AG20443 (cell line): ENCODE measurements around the gene ZNF841.
"Not testable (repeated sequence)": the region's sequence is repeated elsewhere in the genome, so short reads cannot be mapped to it uniquely, and the experiment has no call there.

ENCODE experiments used
- DNase-seq: peaks from one replicate; pipeline ENCODE4 v3.0.0; 2012; ENCODE audit warnings: low spot score, mixed read lengths

ZNF841 gene

GRCh38 chr19:52066258-52066863 is 29.2 kb downstream of the ZNF841 start:
- DNase-seq, result no peak

GRCh38 chr19:52065399-52065798 is 30.2 kb downstream of the ZNF841 start:
- no peak for DNase-seq

GRCh38 chr19:52056480-52056879 is 39.1 kb downstream of the ZNF841 start:
- DNase-seq, result not testable (repeated sequence)

DNA sequence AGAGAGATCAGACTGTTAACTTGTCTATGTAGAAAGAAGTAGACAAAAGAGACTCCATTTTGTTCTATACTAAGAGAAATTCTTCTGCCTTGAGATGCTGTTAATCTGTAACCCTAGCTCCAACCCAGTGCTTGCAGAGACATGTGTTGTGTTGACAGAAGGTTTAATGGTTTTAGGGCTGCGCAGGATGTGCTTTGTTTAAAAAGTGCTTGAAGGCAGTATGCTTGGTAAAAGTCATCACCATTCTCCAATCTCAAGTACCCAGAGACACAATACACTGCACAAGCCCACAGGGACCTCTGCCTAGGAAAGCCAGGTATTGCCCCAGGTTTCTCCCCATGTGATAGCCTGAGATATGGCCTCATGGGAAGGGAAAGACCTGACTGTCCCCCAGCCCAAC is 43.8 kb downstream of the ZNF841 start:
- not testable (repeated sequence) for DNase-seq

DNA sequence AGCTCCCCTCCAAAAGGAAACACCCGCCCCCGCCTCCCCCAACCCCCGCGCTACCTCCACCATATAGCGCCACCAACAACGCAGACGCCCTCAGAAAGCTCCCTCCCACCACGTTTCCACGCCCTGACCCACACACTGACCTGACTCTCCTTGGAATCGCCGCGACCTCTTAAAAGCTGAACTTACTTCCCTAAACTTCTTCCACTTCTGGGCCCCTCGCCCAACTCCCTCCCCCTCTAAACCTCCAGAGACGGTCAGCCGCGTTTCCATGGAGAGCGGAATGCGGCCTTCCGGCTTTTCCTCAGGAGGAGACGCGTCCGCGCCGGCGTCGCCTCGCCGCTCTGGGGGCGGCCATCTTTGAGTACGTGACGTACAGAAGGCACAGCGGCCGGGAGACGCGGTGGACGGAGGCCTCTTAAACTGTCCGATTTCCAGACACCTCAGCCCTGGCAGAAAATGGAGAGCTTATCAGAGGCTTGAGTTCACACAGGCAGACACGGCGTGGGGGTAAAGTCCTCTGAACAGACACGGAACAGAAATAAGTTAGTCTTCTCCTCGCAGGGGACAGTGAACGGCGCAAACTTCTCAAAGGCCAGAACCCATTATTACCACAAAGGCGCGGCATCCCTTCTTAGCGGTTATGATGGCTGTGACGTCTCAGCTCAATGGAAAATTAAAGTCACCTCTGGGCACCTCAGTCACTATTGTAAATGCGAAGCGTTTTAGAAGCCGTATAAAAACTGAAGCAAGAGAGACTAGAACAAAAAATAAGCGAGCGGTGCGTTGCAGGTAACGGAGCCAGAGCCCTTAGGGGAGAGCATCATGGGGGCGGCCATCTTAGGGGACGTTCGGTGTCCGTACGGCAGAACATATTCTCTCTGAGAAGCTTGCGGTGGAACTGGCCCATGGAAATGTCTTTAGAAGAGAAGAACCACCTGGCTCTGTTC is 46.7 kb downstream of the ZNF841 start, which contains the start of gene ZNF432:
Gene ZNF432 (minus strand): TSS at position 284 of the 947 bp plus-strand sequence. CDS start 1,970 bp downstream, outside the sequence.
- peak; percentile 96 for DNase-seq

- DNase-seq, result no peak
Measured at GRCh38 chr19:52039169-52039568, 56.4 kb downstream of the ZNF841 start.

DNA sequence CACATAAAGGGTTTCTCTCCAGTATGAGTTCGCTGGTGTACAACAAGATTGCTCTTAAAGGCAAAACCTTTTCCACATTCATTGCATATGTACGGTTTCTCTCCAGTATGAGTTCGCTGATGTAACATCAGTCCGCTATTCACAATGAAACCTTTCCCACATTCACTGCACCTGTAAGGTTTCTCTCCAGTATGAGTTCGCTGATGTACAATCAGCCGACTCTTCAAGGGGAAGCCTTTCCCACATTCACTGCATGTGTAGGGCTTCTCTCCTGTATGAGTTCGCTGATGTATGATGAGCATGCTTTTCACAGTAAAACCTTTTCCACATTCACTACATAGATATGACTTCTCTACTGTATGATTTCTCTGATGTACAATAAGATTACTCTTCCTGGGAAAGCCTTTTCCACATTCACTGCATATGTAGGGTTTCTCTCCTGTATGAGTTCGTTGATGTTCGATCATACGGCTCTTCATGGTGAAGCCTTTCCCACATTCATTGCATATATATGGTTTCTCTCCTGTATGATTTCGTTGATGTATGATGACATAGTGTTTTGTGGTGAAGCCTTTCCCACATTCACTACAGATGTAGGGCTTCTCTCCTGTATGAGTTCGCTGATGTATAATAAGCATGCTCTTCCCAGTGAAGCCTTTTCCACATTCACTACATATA is 61.4 kb downstream of the ZNF841 start:
- DNase-seq, result no peak

DNA sequence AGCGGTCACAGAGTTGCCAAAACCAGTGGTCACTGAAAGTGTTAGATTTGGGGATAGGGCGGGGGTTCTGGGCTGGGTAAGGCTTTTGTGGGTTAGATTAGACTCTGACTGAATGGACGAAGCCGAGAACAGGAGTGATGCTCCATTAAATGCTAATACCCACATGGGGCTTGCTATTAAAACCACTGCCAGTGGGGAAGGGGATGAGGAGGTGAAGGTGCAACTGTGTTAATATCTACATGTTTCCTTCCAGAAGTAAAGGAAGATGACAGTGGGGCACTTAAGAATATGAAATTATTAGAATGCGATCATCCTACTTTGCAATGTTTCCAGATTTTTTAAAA is 66.8 kb downstream of the ZNF841 start:
- no peak for DNase-seq

DNA sequence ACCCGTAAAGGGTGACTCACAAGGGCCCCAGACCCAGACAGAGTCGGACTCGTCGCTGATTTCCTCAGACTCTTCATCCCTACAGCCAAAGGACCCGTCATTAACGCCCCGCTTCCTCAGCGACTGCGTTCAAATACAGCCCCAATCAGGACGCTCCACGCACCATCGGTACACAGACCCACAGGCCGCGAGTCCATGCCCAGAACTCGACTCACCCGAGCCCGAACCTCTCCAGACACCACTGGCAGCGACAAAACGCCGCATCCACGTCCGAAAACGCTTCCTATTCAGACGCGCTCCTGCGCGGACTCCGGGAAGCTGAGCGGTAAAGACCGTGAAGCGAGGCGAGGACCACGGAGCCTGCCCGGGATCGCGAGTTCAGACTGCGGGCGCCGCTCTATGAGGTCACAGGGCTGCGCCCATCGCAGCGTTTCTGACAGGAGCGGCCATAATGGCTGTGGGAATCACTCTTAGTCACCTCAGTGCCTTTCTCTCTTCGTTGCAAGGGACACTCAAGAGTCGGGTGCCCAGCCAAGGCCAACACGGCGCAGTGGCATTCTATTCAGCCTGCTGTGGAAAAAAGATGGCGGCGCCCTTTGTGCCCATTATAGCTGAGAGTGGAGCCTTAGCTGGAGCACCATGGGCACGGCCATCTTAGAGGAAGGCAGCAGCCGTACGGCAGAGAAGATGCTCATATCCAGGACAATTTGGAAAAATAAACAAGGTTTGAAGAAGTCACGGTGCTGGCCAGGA is 67.4 kb downstream of the ZNF841 start, which contains the start of gene ZNF614:
Gene ZNF614 (minus strand): TSS at position 353 of the 753 bp plus-strand sequence. CDS start 2,634 bp downstream, outside the sequence.
- peak; percentile 96 for DNase-seq

GRCh38 chr19:52026255-52026990 is 69.1 kb downstream of the ZNF841 start:
- not testable (repeated sequence) for DNase-seq

DNA sequence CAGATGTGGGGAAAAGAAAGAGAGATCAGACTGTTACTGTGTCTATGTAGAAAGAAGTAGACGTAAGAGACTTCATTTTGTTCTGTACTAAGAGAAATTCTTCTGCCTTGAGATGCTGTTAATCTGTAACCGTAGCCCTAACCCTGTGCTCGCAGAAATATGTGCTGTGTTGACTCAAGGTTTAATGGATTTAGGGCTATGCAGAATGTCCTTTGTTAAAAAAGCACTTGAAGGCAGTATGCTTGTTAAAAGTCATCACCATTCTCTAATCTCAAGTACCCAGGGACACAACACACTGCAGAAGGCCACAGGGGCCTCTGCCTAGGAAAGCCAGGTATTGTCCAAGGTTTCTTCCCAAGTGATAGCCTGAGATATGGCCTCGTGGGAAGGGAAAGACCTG is 71.1 kb downstream of the ZNF841 start:
- DNase-seq, result not testable (repeated sequence)

- DNase-seq, result no peak
Measured at GRCh38 chr19:52022193-52022592, 73.4 kb downstream of the ZNF841 start.

DNA sequence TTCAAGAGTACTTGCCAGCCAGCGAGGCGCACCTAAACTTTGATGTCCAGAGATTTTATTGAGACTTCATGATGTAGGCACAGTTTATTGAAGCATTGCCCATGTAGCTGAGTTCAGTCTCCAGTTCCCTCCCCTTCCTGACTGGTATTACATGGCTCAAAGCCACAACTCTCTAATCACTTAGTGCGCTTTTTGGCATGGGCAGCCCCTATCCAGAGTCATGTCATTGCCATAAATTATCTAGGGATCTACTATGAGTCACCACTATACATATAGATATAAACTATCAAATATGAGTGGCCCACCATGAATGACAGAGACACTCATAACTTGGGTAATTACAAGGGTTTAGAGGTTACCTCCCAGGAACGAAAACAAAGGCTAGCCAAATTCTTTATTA is 75.1 kb downstream of the ZNF841 start:
- no peak for DNase-seq
